ENCODE measurements around the gene LMCD1. TPM values are rescaled to one million over a fixed set of nuclear protein-coding genes. Genes with fewer than 3 reads are reported as not detected.

The LMCD1 gene
- total and polyA plus RNA-seq, 2 donors (not counting 1 experiment from before 2014, with no cell fraction given) = 60.1 to 137 TPM

DNA sequence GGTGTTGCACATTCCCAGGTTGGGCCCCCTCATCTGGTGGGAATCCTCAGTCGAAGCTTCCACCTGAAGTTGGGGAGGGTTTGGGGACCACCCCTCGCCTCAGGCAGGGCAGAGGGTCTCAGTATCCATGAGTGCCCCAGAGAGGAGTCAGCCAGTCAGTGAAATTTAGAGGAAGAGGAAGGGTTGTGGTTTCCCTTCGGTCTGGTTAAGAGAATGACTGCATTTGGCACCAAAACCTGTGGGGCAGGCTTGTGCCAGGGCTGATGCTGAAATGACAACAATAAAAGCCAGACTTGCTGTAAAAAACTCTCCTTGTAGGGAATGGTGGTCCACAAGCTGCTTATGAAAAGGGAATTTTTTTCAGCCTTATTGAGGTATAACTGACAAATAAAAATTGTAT is 22.6 kb downstream of the LMCD1 start:
- Histone ChIP-seq H3K9ac (ENCODE audit: insufficient read depth, low read length) (no peak overlapping the region), H3K4me1 (ENCODE audit: control insufficient read depth, extremely low read depth, insufficient read depth, low read length) (peaks cover 17% of the 10 kb centered on the region), H3K27ac (ENCODE audit: insufficient read depth, low read length) (no peak overlapping the region), H3K4me3 (replicated peaks in 1 of 4; ENCODE audit: control extremely low read depth in 1 of 4, insufficient read depth in 1 of 4, low read depth in 3 of 4, low read length in 4 of 4) (no peak overlapping the region), H3K27me3 (ENCODE audit: control insufficient read depth, insufficient read depth, low read length) (no peaks in the 10 kb centered on the region), H3K4me2 (ENCODE audit: extremely low read depth, insufficient read depth, low read length) (no peak overlapping the region), H3K36me3 (ENCODE audit: control insufficient read depth, insufficient read depth, low read length) (no peaks in the 10 kb centered on the region), H3K9me3 (ENCODE audit: control insufficient read depth, insufficient read depth, low read depth, low read length) (no peaks in the 10 kb centered on the region), H2AFZ (ENCODE audit: low read length) (no peak overlapping the region), H3K79me2 (ENCODE audit: control insufficient read depth, insufficient read depth, low read length) (no peaks in the 10 kb centered on the region), H4K20me1 (ENCODE audit: control insufficient read depth, extremely low read depth, insufficient read depth, low read length) (no peaks in the 10 kb centered on the region)
- TF ChIP-seq EZH2 (IDR thresholded peaks at IDR 0.05; ENCODE audit: low read length, missing control alignments) = no peak
- TF ChIP-seq, protein P1, sequence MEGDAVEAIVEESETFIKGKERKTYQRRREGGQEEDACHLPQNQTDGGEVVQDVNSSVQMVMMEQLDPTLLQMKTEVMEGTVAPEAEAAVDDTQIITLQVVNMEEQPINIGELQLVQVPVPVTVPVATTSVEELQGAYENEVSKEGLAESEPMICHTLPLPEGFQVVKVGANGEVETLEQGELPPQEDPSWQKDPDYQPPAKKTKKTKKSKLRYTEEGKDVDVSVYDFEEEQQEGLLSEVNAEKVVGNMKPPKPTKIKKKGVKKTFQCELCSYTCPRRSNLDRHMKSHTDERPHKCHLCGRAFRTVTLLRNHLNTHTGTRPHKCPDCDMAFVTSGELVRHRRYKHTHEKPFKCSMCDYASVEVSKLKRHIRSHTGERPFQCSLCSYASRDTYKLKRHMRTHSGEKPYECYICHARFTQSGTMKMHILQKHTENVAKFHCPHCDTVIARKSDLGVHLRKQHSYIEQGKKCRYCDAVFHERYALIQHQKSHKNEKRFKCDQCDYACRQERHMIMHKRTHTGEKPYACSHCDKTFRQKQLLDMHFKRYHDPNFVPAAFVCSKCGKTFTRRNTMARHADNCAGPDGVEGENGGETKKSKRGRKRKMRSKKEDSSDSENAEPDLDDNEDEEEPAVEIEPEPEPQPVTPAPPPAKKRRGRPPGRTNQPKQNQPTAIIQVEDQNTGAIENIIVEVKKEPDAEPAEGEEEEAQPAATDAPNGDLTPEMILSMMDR (conservative IDR thresholded peaks at IDR 0.05 in 1 of 2, IDR thresholded peaks at IDR 0.05 in 1 of 2; ENCODE audit: low read depth in 1 of 2, low read length in 2 of 2) = no peak
- no peak for DNase-seq (ENCODE audit: low read depth in 2 of 2)

DNA sequence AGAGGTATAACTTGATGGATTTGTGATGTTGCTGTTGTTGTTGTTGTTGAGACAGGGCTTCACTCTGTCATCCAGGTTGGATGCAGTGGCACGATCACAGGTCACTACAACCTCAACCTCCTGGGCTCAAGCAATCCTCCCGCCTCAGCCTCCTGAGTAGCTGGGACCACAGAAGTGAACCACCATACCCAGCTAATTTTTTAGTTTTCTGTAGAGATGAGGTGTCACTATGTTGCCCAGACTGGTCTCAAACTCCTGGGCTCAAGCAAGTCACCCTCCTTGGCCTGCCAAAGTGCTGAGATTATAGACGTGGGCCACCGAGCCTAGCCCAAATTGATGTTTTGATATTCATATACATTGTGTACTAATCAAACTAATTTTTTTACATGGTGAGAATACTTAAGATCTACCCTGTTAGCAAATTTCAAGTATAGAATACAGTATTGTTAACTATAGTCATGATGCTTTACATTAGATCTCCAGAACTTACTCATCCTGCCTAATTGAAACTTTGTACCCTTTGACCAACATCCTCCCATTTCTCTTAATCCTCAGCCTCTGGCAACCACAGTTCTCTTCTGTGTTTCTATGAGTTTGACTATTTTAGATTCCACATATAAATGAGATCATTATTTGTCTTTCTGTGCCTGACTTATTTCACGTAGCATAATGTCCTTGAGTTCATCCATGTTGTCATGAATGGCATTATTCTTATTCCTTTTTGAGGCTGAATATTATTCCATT is 23.2 kb downstream of the LMCD1 start:
- Histone ChIP-seq H3K9me3 (ENCODE audit: control insufficient read depth, insufficient read depth, low read depth, low read length) (no peaks in the 10 kb centered on the region), H2AFZ (ENCODE audit: low read length) (no peak overlapping the region), H3K27ac (ENCODE audit: insufficient read depth, low read length) (no peak overlapping the region), H3K4me2 (ENCODE audit: extremely low read depth, insufficient read depth, low read length) (no peak overlapping the region), H3K79me2 (ENCODE audit: control insufficient read depth, insufficient read depth, low read length) (no peaks in the 10 kb centered on the region), H3K27me3 (ENCODE audit: control insufficient read depth, insufficient read depth, low read length) (no peaks in the 10 kb centered on the region), H3K4me1 (ENCODE audit: control insufficient read depth, extremely low read depth, insufficient read depth, low read length) (peaks cover 16% of the 10 kb centered on the region), H4K20me1 (ENCODE audit: control insufficient read depth, extremely low read depth, insufficient read depth, low read length) (no peaks in the 10 kb centered on the region), H3K4me3 (replicated peaks in 1 of 4; ENCODE audit: control extremely low read depth in 1 of 4, insufficient read depth in 1 of 4, low read depth in 3 of 4, low read length in 4 of 4) (no peak overlapping the region), H3K36me3 (ENCODE audit: control insufficient read depth, insufficient read depth, low read length) (no peaks in the 10 kb centered on the region), H3K9ac (ENCODE audit: insufficient read depth, low read length) (no peak overlapping the region)
- no peak for DNase-seq (ENCODE audit: low read depth in 2 of 2)
- TF ChIP-seq, protein P1 (conservative IDR thresholded peaks at IDR 0.05 in 1 of 2, IDR thresholded peaks at IDR 0.05 in 1 of 2; ENCODE audit: low read depth in 1 of 2, low read length in 2 of 2) = no peak
- TF ChIP-seq EZH2 (IDR thresholded peaks at IDR 0.05; ENCODE audit: low read length, missing control alignments) = no peak

DNA sequence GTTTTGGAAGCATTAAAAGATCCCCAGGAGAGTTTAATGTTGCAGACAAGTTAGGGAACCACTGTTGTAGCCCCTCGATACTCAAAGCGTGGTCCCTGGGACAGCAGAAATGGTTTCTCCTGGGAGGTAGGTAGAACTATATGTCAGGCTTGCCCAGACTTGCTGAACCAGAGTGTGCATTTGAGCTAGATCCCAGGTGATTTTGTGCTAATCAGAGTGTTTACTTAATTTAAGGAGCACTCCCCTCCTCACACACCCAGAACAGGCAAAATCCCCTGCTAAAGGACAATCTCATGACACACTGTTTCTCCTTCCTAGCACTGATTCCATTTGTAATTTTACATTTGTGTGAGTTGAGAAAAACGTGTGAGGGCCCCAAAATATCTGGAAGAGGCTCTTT is 24.3 kb downstream of the LMCD1 start:
- no peaks in the 10 kb centered on the region for H3K9me3 ChIP-seq (ENCODE audit: control insufficient read depth, insufficient read depth, low read depth, low read length)
- no peak for TF ChIP-seq EZH2 (IDR thresholded peaks at IDR 0.05; ENCODE audit: low read length, missing control alignments)
- TF ChIP-seq, protein P1 (conservative IDR thresholded peaks at IDR 0.05 in 1 of 2, IDR thresholded peaks at IDR 0.05 in 1 of 2; ENCODE audit: low read depth in 1 of 2, low read length in 2 of 2) = no peak
- H3K27ac ChIP-seq (ENCODE audit: insufficient read depth, low read length) = no peak overlapping the region

More for the DNA sequence above, 24.3 kb downstream of the LMCD1 start:
- Histone ChIP-seq H4K20me1 (ENCODE audit: control insufficient read depth, extremely low read depth, insufficient read depth, low read length) (no peaks in the 10 kb centered on the region), H3K4me3 (replicated peaks in 1 of 4; ENCODE audit: control extremely low read depth in 1 of 4, insufficient read depth in 1 of 4, low read depth in 3 of 4, low read length in 4 of 4) (no peak overlapping the region), H3K4me1 (ENCODE audit: control insufficient read depth, extremely low read depth, insufficient read depth, low read length) (peaks cover 20% of the 10 kb centered on the region), H3K9ac (ENCODE audit: insufficient read depth, low read length) (no peak overlapping the region), H3K27me3 (ENCODE audit: control insufficient read depth, insufficient read depth, low read length) (no peaks in the 10 kb centered on the region), H3K36me3 (ENCODE audit: control insufficient read depth, insufficient read depth, low read length) (no peaks in the 10 kb centered on the region), H2AFZ (ENCODE audit: low read length) (no peak overlapping the region), H3K4me2 (ENCODE audit: extremely low read depth, insufficient read depth, low read length) (no peak overlapping the region), H3K79me2 (ENCODE audit: control insufficient read depth, insufficient read depth, low read length) (no peaks in the 10 kb centered on the region)
- no peak for DNase-seq (ENCODE audit: low read depth in 2 of 2)
